HEK293 (cell line): ENCODE data around the gene HES1.

Experiments
- ELK4 ChIP-seq: IDR thresholded peaks from 2 replicates; pipeline ENCODE4 v1.6.1; 2011; ENCODE audit warnings: mild to moderate bottlenecking, low read depth, low read length, borderline replicate concordance
- PBX3 ChIP-seq: sonication (generic); formaldehyde crosslinking; IDR thresholded peaks from 2 replicates; pipeline ENCODE4 v1.8.1; 2022; ENCODE audit warnings: mild to moderate bottlenecking, moderate library complexity, missing genetic modification reagents
- SETDB1 ChIP-seq: IDR thresholded peaks from one replicate; pipeline ENCODE4 v1.6.1; 2017; ENCODE audit warnings: mild to moderate bottlenecking, low read length, moderate library complexity, mixed read lengths; ENCODE audit not compliant: insufficient read length
- ZBTB8A ChIP-seq: fragments of 450-650 bp; formaldehyde crosslinking; IDR thresholded peaks from 2 replicates; pipeline ENCODE4 v1.5.1; 2016; ENCODE audit warnings: missing biosample characterization, missing genetic modification characterization
- ZNF501 ChIP-seq: fragments of 450-650 bp; formaldehyde crosslinking; IDR thresholded peaks from 2 replicates; pipeline ENCODE4 v1.5.1; 2016; ENCODE audit warnings: missing biosample characterization, missing genetic modification characterization
- TF ChIP-seq, protein P1 (sequence below): fragments of 450-650 bp; formaldehyde crosslinking; IDR thresholded peaks from 2 replicates; pipeline ENCODE4 v1.5.1; 2016; ENCODE audit warnings: missing biosample characterization, missing genetic modification characterization
- TF ChIP-seq, protein P2 (sequence below): fragments of 450-650 bp; formaldehyde crosslinking; IDR thresholded peaks from 2 replicates; pipeline ENCODE4 v1.5.1; 2016; ENCODE audit warnings: missing biosample characterization, missing genetic modification characterization

- TF ChIP-seq, protein P1, sequence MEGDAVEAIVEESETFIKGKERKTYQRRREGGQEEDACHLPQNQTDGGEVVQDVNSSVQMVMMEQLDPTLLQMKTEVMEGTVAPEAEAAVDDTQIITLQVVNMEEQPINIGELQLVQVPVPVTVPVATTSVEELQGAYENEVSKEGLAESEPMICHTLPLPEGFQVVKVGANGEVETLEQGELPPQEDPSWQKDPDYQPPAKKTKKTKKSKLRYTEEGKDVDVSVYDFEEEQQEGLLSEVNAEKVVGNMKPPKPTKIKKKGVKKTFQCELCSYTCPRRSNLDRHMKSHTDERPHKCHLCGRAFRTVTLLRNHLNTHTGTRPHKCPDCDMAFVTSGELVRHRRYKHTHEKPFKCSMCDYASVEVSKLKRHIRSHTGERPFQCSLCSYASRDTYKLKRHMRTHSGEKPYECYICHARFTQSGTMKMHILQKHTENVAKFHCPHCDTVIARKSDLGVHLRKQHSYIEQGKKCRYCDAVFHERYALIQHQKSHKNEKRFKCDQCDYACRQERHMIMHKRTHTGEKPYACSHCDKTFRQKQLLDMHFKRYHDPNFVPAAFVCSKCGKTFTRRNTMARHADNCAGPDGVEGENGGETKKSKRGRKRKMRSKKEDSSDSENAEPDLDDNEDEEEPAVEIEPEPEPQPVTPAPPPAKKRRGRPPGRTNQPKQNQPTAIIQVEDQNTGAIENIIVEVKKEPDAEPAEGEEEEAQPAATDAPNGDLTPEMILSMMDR = no peak
- TF ChIP-seq, protein P2, sequence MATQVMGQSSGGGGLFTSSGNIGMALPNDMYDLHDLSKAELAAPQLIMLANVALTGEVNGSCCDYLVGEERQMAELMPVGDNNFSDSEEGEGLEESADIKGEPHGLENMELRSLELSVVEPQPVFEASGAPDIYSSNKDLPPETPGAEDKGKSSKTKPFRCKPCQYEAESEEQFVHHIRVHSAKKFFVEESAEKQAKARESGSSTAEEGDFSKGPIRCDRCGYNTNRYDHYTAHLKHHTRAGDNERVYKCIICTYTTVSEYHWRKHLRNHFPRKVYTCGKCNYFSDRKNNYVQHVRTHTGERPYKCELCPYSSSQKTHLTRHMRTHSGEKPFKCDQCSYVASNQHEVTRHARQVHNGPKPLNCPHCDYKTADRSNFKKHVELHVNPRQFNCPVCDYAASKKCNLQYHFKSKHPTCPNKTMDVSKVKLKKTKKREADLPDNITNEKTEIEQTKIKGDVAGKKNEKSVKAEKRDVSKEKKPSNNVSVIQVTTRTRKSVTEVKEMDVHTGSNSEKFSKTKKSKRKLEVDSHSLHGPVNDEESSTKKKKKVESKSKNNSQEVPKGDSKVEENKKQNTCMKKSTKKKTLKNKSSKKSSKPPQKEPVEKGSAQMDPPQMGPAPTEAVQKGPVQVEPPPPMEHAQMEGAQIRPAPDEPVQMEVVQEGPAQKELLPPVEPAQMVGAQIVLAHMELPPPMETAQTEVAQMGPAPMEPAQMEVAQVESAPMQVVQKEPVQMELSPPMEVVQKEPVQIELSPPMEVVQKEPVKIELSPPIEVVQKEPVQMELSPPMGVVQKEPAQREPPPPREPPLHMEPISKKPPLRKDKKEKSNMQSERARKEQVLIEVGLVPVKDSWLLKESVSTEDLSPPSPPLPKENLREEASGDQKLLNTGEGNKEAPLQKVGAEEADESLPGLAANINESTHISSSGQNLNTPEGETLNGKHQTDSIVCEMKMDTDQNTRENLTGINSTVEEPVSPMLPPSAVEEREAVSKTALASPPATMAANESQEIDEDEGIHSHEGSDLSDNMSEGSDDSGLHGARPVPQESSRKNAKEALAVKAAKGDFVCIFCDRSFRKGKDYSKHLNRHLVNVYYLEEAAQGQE (tag by site-specific recombination) = no peak
- TF ChIP-seq SETDB1 (no peak), ZNF501 (tag by site-specific recombination) (no peak), ELK4 (no peak), PBX3 (CRISPR knock-in tag) (no peak), ZBTB8A (tag by site-specific recombination) (no peak)
Observed at GRCh38 chr3:194098843-194099183, 37.1 kb upstream of the HES1 start.
